ENCODE measurements around the gene PRAC1. TPM values are rescaled to one million over a fixed set of nuclear protein-coding genes. Genes with fewer than 3 reads are reported as not detected.

The PRAC1 gene
- not detected for polyA plus RNA-seq (ENCODE audit: low read depth in 6 of 6)

GRCh38 chr17:48722201-48722907, at the start of gene PRAC1:
Gene PRAC1, minus strand, starts transcription at chr17:48722518. Its CDS starts 126 bp downstream, at chr17:48722392.
- peaks cover 26 to 63% (median 53%) of the 10 kb centered on the region in 3 donors for H3K4me1 Mint-ChIP-seq
- H3K27me3 Mint-ChIP-seq = peaks cover 82 to 95% (median 83%) of the 10 kb centered on the region in 3 donors
- H3K36me3 Mint-ChIP-seq = peaks cover 6 to 11% of the 10 kb centered on the region in 2 donors
- no peak for DNase-seq
- peak within 1 kb of the TSS in 4 of 6 donors; percentile 76 to 97 (median 92) for H3K27ac Mint-ChIP-seq
- H3K4me3 Mint-ChIP-seq = peak within 1 kb of the TSS; percentile 19 to 87 (median 69)
- ATAC-seq (ENCODE audit: low read depth in 2 of 2) = no peak
- H3K9me3 Mint-ChIP-seq = peaks cover 3 to 38% (median 9%) of the 10 kb centered on the region in 7 donors

GRCh38 chr17:48770954-48771353, 48.6 kb upstream of the PRAC1 start:
- peaks cover 0 to 6% (median 0%) of the 10 kb centered on the region in 7 donors for H3K9me3 Mint-ChIP-seq
- no peaks in the 10 kb centered on the region for H3K4me1 Mint-ChIP-seq
- no peak overlapping the region for H3K4me3 Mint-ChIP-seq
- no peaks in the 10 kb centered on the region for H3K36me3 Mint-ChIP-seq
- peaks cover 19 to 24% (median 22%) of the 10 kb centered on the region in 3 donors for H3K27me3 Mint-ChIP-seq
- no peak for ATAC-seq (ENCODE audit: low read depth in 2 of 2)
- no peak for DNase-seq
- peak overlapping the region in 1 of 6 donors; percentile 61 for H3K27ac Mint-ChIP-seq

GRCh38 chr17:48769009-48769675, 46.8 kb upstream of the PRAC1 start:
- H3K36me3 Mint-ChIP-seq = no peaks in the 10 kb centered on the region
- ATAC-seq (ENCODE audit: low read depth in 2 of 2) (no peak), DNase-seq (no peak)
- H3K4me3 Mint-ChIP-seq = no peak overlapping the region
- no peaks in the 10 kb centered on the region for H3K4me1 Mint-ChIP-seq
- peaks cover 24 to 31% (median 30%) of the 10 kb centered on the region in 3 donors for H3K27me3 Mint-ChIP-seq
- no peak overlapping the region for H3K27ac Mint-ChIP-seq
- H3K9me3 Mint-ChIP-seq = no peaks in the 10 kb centered on the region

DNA sequence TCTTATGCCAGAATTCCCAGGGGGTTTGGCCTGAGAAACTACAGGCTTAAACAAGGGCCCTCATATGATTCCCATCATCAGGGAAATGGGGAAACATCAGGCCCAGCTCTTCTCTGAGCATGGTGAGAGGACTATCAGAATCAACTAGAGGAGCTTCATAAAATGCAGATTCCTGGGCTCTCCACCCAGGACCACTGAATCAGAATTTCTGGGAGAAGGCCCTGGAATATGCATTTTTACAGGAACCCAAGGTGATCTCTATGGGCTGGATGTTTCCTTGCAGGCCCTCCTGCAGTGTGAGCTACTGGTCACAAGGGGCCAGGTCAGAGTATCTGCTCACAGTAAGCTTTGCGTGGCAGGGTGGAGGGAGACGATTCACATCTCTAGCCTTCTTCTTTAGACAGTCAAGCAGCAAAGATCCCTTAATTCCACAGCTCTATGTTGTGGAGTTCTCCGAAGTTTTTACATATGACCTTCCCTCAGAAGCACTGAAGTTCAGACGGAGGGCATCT, 45.0 kb upstream of the PRAC1 start:
- DNase-seq (no peak), ATAC-seq (ENCODE audit: low read depth in 2 of 2) (no peak)
- no peaks in the 10 kb centered on the region for H3K36me3 Mint-ChIP-seq
- H3K27me3 Mint-ChIP-seq = peaks cover 42 to 49% (median 47%) of the 10 kb centered on the region in 3 donors
- H3K4me3 Mint-ChIP-seq = no peak overlapping the region
- H3K4me1 Mint-ChIP-seq = no peaks in the 10 kb centered on the region
- no peak overlapping the region for H3K27ac Mint-ChIP-seq
- peaks cover 0 to 5% (median 0%) of the 10 kb centered on the region in 7 donors for H3K9me3 Mint-ChIP-seq

GRCh38 chr17:48761114-48761513, 38.8 kb upstream of the PRAC1 start:
- ATAC-seq (ENCODE audit: low read depth in 2 of 2) (no peak), DNase-seq (no peak)
- H3K4me3 Mint-ChIP-seq = no peak overlapping the region
- H3K27me3 Mint-ChIP-seq = peaks cover 77 to 81% (median 80%) of the 10 kb centered on the region in 3 donors
- H3K9me3 Mint-ChIP-seq = peaks cover 0 to 5% (median 0%) of the 10 kb centered on the region in 7 donors
- H3K27ac Mint-ChIP-seq = no peak overlapping the region
- H3K36me3 Mint-ChIP-seq = no peaks in the 10 kb centered on the region
- H3K4me1 Mint-ChIP-seq = peaks cover 4 to 9% (median 7%) of the 10 kb centered on the region in 3 donors

DNA sequence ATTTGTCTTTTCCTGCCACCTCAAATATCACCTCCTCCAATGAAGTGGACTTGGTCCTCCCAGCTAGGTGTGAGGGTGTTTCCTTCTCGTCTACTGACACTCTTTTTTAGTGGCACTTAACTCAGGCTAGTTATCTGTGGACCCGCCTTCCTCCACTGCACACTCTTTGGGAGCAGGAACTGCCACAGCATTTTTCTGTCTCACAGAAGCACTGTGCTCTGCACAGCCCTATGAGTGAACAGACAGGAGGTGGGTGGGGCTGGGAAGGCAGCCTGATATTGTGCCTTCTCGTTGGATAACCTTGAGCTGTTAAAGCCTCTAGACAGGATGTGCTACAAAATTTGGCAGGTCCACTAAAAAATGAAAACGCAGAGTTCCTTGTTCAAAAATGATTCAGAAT, 38.1 kb upstream of the PRAC1 start:
- DNase-seq (no peak), ATAC-seq (ENCODE audit: low read depth in 2 of 2) (no peak)
- Mint-ChIP-seq H3K27ac (no peak overlapping the region), H3K4me3 (peak overlapping the region in 1 of 8 donors; percentile 47), H3K36me3 (no peaks in the 10 kb centered on the region), H3K4me1 (peaks cover 4 to 15% (median 7%) of the 10 kb centered on the region in 3 donors), H3K27me3 (peaks cover 78 to 87% (median 87%) of the 10 kb centered on the region in 3 donors), H3K9me3 (peaks cover 0 to 5% (median 0%) of the 10 kb centered on the region in 7 donors)

DNA sequence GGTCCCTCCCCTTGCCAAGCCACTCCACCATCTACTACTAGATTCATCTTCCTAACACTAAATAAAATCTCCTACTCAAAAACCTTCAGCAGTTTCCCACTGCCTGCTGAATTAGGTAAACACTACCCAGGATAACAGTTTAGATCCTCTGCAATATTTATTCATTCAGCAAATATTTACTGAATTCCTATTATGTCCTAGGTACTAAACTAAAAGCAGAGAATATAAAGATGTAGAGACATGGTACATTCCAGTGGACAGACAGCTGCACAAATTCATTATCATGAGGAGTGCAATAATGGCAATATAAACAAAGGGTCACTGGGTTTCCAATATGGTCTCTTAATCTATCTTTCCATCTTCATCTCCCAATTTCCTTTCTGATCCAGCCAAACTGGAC, 37.0 kb upstream of the PRAC1 start:
- H3K27me3 Mint-ChIP-seq = peaks cover 78 to 93% (median 91%) of the 10 kb centered on the region in 3 donors
- DNase-seq (no peak), ATAC-seq (ENCODE audit: low read depth in 2 of 2) (no peak)

GRCh38 chr17:48757524-48757961, 35.2 kb upstream of the PRAC1 start:
- H3K4me3 Mint-ChIP-seq = no peak overlapping the region
- H3K9me3 Mint-ChIP-seq = peaks cover 0 to 4% (median 0%) of the 10 kb centered on the region in 7 donors
- H3K4me1 Mint-ChIP-seq = peaks cover 21 to 40% (median 25%) of the 10 kb centered on the region in 3 donors
- H3K27me3 Mint-ChIP-seq = peaks cover 77 to 94% (median 91%) of the 10 kb centered on the region in 3 donors
- H3K36me3 Mint-ChIP-seq = no peaks in the 10 kb centered on the region
- no peak for DNase-seq
- no peak for ATAC-seq (ENCODE audit: low read depth in 2 of 2)
- H3K27ac Mint-ChIP-seq = no peak overlapping the region

More for the DNA sequence above, 37.0 kb upstream of the PRAC1 start:
- H3K4me3 Mint-ChIP-seq = peak overlapping the region in 1 of 8 donors; percentile 17
- peaks cover 9 to 24% (median 13%) of the 10 kb centered on the region in 3 donors for H3K4me1 Mint-ChIP-seq
- no peaks in the 10 kb centered on the region for H3K36me3 Mint-ChIP-seq
- H3K9me3 Mint-ChIP-seq = peaks cover 0 to 5% (median 0%) of the 10 kb centered on the region in 7 donors
- H3K27ac Mint-ChIP-seq = no peak overlapping the region

DNA sequence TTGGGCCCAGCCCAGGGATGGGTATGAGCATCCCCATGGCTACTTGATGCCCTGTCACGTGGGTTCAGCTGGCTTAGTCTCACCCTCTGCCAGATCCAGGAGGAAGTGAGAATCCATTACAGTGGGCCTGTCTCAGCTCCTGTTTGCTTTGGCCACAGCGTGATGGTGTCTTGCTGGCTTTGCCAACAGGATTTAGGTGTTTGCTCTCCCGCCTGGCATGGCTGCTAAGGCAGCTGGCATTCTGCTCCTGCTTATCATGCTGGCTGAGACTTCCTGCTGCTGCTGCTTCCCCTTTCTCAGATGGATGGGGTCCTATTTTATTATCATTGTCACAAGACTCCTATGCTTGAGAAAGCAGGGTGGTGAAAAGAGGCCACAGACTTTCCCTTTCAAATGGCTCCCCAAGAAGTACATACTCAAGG, 34.5 kb upstream of the PRAC1 start:
- Mint-ChIP-seq H3K4me1 (peaks cover 22 to 41% (median 25%) of the 10 kb centered on the region in 3 donors), H3K27ac (no peak overlapping the region), H3K36me3 (peaks cover 0 to 3% of the 10 kb centered on the region in 2 donors), H3K4me3 (peak overlapping the region in 1 of 8 donors; percentile 9), H3K9me3 (peaks cover 0 to 4% (median 0%) of the 10 kb centered on the region in 7 donors), H3K27me3 (peaks cover 77 to 94% (median 90%) of the 10 kb centered on the region in 3 donors)
- DNase-seq (no peak), ATAC-seq (ENCODE audit: low read depth in 2 of 2) (no peak)

- ATAC-seq (ENCODE audit: low read depth in 2 of 2) (no peak), DNase-seq (no peak)
- peak overlapping the region in 7 of 8 donors; percentile 15 to 64 (median 39) for H3K4me3 Mint-ChIP-seq
- peaks cover 77 to 91% (median 91%) of the 10 kb centered on the region in 3 donors for H3K27me3 Mint-ChIP-seq
- peaks cover 0 to 5% (median 0%) of the 10 kb centered on the region in 7 donors for H3K9me3 Mint-ChIP-seq
- H3K4me1 Mint-ChIP-seq = peaks cover 25 to 41% (median 28%) of the 10 kb centered on the region in 3 donors
- peak overlapping the region in 2 of 6 donors; percentile 56 to 74 for H3K27ac Mint-ChIP-seq
- H3K36me3 Mint-ChIP-seq = peaks cover 0 to 10% of the 10 kb centered on the region in 2 donors
Observed at GRCh38 chr17:48755356-48755755, 33.0 kb upstream of the PRAC1 start.

DNA sequence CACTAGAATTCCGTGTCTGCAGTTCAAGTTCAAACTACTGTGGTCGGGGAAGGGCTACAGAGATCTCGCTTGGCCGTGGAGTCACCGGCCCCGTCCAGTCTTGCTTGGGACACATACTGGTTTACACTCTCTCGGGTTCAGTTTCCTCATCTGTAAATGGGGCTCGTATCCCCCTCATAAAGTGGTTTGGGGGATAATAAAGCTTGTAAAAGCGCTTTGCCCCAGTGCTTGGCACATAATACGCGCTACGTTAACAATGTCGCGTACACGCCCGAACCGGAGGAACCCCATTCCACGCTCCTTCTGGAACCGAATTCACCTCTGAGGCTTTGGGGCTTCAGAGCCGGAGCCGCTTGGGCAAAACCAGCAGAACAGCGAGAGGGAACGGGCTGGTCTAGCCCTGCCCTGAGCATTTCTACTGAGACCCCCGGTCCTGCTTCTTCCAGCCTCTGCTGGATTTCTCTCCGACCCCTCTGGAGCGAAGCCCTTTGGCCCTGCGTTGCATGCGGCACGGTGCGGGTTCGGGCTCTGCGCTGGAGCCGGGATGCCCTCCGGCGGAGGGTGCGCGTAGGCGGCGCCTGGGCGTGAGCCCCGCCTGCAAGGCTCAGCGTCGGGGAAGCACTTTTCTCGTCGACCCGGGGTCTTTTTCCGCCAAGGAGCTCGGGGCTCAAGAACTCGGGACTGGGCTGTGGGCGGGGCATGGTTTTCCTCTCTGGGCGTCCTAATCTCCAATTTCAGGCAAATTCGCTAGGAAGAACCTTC, 32.4 kb upstream of the PRAC1 start:
- Mint-ChIP-seq H3K27ac (peak overlapping the region in 3 of 6 donors; percentile 53 to 74 (median 56)), H3K36me3 (peaks cover 0 to 10% of the 10 kb centered on the region in 2 donors), H3K27me3 (peaks cover 83 to 91% (median 91%) of the 10 kb centered on the region in 3 donors), H3K4me1 (peaks cover 25 to 41% (median 28%) of the 10 kb centered on the region in 3 donors), H3K9me3 (peaks cover 0 to 5% (median 0%) of the 10 kb centered on the region in 7 donors), H3K4me3 (peak overlapping the region; percentile 15 to 64 (median 41))
- ATAC-seq (ENCODE audit: low read depth in 2 of 2) = no peak
- DNase-seq = no peak

DNA sequence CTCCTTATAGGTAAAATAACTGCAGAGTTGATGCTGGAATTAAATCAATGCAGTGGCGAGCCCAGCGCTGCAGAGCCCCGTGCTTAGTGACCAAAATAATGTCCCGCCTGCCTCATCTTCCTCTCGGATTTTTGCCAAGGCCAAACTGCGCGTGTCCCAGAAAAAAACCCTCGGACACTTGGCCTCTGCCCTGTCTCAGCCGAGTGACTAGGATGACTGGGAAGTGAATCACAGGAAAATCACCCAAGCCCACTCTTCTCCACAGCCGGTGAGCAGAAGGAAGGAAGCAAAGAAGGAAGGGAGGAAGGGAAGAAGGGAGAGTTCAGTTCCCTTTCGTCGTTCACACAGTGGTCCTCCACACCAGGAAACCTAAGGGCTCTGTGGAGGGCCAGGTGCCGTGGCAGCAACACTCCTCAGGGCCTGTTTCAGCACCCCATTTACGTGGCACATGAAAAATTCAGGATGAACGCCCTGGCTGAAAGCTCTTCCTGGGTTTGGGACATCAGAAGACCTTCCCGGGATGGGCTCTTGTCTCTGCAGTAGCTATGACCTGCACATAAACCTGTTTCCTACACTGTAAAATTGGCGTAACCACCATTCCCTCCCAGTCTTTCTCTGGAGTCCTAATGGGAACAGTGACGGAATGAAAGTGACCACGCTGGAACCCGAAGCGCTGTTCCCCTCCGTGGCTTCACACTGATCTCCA, 31.6 kb upstream of the PRAC1 start:
- H3K4me1 Mint-ChIP-seq = peaks cover 25 to 41% (median 28%) of the 10 kb centered on the region in 3 donors
- DNase-seq = no peak
- H3K9me3 Mint-ChIP-seq = peaks cover 0 to 8% (median 5%) of the 10 kb centered on the region in 7 donors
- H3K36me3 Mint-ChIP-seq = peaks cover 0 to 16% of the 10 kb centered on the region in 2 donors
- peak overlapping the region in 3 of 8 donors; percentile 22 to 58 (median 45) for H3K4me3 Mint-ChIP-seq
- no peak for ATAC-seq (ENCODE audit: low read depth in 2 of 2)
- peak overlapping the region in 5 of 6 donors; percentile 4 to 92 (median 22) for H3K27ac Mint-ChIP-seq
- H3K27me3 Mint-ChIP-seq = peaks cover 81 to 91% (median 91%) of the 10 kb centered on the region in 3 donors

Measured in naive B cell (primary cell).